RWPE2 (cell line): ENCODE data around the gene GLG1.

Source experiments
- ATAC-seq: fragments of 200-7000 bp; cut with Tn5 transposase; 3 replicates; pipeline ENCODE4 v1.9.1; 2021; ENCODE audit warnings: low read depth
- DNase-seq: peaks from one replicate; pipeline ENCODE4 v3.0.0-alpha.2; 2020; ENCODE audit warnings: low spot score
- H3K27ac ChIP-seq: fragments of 450-650 bp; 2 replicates; pipeline ENCODE4 v1.5.1; 2017; ENCODE audit warnings: mild to moderate bottlenecking; ENCODE audit not compliant: poor library complexity, severe bottlenecking
- H3K27me3 ChIP-seq: fragments of 250-450 bp; sonication (Bioruptor Pico); 2 replicates; pipeline ENCODE4 v1.5.1; 2021; ENCODE audit warnings: mild to moderate bottlenecking, moderate library complexity; ENCODE audit not compliant: insufficient read depth, poor library complexity, severe bottlenecking
- H3K36me3 ChIP-seq: fragments of 250-450 bp; sonication (Bioruptor Pico); 2 replicates; pipeline ENCODE4 v1.5.1; 2020; ENCODE audit warnings: low read depth, mild to moderate bottlenecking, moderate library complexity
- H3K4me1 ChIP-seq: fragments of 250-450 bp; sonication (Bioruptor Pico); 2 replicates; pipeline ENCODE4 v1.5.1; 2021; ENCODE audit warnings: mild to moderate bottlenecking, moderate library complexity; ENCODE audit not compliant: insufficient read depth, poor library complexity, severe bottlenecking
- H3K4me3 ChIP-seq: fragments of 250-450 bp; sonication (Bioruptor Pico); 2 replicates; pipeline ENCODE4 v1.5.1; 2021; ENCODE audit warnings: mild to moderate bottlenecking, moderate library complexity; ENCODE audit not compliant: severe bottlenecking
- H3K9me3 ChIP-seq: fragments of 250-450 bp; sonication (Bioruptor Pico); 2 replicates; pipeline ENCODE4 v1.5.1; 2021; ENCODE audit warnings: mild to moderate bottlenecking, moderate library complexity; ENCODE audit not compliant: severe bottlenecking
- TF ChIP-seq, protein P1 (sequence below): fragments of 450-650 bp; IDR thresholded peaks from one replicate; pipeline ENCODE4 v1.5.1; 2017; ENCODE audit warnings: mild to moderate bottlenecking, moderate library complexity; ENCODE audit not compliant: poor library complexity, severe bottlenecking

GLG1 gene

DNA sequence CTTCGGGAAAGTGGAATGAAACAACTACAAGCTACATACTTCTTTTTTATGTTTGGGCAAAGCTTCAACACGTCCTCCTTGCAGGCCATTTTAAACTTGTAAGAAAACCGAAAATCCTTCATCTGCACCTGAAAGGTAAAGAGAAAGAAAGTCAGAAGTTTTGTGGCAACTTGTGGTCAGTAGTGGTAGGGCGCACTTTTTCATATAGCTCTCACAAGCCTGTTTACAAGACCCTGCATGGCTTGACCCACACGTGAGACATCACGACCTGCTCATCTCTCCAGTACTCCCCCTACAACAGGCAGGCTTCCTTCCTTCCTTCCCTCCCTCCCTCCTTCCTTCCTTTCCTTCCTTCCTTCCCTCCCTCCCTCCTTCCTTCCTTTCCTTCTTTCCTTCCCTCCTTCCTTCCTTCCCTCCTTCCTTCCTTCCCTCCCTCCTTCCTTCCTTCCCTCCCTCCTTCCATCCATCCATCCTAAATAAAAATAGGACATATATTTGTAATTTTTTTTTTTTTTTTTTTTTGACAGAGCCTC, 136.9 kb downstream of the GLG1 start:
- ATAC-seq (no peak), DNase-seq (no peak)
- Histone ChIP-seq H3K36me3 (peaks cover 85% of the 10 kb centered on the region), H3K4me1 (no peaks in the 10 kb centered on the region), H3K9me3 (no peaks in the 10 kb centered on the region), H3K4me3 (no peak overlapping the region), H3K27me3 (no peaks in the 10 kb centered on the region), H3K27ac (no peak overlapping the region)
- TF ChIP-seq, protein P1, sequence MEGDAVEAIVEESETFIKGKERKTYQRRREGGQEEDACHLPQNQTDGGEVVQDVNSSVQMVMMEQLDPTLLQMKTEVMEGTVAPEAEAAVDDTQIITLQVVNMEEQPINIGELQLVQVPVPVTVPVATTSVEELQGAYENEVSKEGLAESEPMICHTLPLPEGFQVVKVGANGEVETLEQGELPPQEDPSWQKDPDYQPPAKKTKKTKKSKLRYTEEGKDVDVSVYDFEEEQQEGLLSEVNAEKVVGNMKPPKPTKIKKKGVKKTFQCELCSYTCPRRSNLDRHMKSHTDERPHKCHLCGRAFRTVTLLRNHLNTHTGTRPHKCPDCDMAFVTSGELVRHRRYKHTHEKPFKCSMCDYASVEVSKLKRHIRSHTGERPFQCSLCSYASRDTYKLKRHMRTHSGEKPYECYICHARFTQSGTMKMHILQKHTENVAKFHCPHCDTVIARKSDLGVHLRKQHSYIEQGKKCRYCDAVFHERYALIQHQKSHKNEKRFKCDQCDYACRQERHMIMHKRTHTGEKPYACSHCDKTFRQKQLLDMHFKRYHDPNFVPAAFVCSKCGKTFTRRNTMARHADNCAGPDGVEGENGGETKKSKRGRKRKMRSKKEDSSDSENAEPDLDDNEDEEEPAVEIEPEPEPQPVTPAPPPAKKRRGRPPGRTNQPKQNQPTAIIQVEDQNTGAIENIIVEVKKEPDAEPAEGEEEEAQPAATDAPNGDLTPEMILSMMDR: no peak

DNA sequence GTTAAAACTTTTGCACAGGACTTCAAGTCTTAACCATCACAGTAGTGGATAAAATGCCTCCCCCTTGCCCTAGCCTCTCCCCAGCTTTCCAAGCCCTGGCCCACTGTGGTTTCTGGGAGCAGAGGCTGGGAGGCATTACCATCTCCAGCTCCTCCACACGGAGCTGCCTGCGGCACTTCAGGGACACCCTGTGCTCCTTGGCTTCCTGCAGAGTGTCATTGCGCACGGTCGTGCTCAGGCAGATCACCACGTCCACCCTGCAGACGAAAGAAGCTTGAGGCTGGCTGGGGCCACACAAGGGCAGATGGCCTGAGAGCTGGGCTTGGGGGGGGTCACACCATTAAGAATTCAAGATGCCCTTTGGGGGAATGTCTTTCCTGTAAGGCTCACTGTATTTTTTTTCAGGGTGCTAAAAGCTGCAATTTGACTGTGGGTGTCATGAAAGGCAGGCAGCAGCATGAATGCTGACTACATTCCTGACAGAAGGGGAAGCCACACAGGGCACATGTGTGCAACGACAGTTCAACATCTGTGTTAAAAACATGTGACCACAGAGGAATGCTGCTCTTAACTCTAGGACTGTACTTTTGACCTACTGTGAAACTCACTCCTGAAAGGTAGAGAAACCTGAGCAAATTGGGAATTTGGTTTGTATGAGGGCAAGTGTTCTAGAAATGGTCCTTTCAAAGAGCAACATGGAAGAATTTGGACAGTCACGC, 137.9 kb downstream of the GLG1 start:
- DNase-seq (no peak), ATAC-seq (no peak)
- H3K27ac ChIP-seq: no peak overlapping the region
- H3K27me3 ChIP-seq: no peaks in the 10 kb centered on the region
- peaks cover 87% of the 10 kb centered on the region for H3K36me3 ChIP-seq
- H3K9me3 ChIP-seq: no peaks in the 10 kb centered on the region
- TF ChIP-seq, protein P1: no peak
- no peak overlapping the region for H3K4me3 ChIP-seq
- H3K4me1 ChIP-seq: no peaks in the 10 kb centered on the region

DNA sequence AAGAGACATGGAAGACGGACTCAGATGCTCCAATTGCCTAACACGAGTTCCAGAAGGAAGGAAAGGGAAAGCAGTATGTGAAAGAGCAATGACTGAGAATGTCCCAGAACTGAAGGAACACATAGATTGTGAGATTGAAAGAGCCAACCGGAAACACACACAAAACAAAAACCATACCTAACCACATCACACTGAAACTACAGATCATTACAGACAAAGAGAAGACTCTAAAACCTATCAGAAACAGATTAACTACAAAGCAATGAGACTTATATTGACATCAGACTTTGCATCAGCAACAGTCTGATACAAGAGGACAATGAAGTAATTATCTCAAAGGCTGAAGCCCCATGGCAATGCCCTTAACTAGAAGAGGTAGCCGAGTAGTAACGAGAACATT, 140.0 kb downstream of the GLG1 start:
- Histone ChIP-seq H3K4me3 (no peak overlapping the region), H3K4me1 (peaks cover 13% of the 10 kb centered on the region), H3K9me3 (no peaks in the 10 kb centered on the region), H3K27me3 (no peaks in the 10 kb centered on the region), H3K36me3 (peaks cover 87% of the 10 kb centered on the region), H3K27ac (no peak overlapping the region)
- TF ChIP-seq, protein P1: no peak
- ATAC-seq (no peak), DNase-seq (no peak)

DNA sequence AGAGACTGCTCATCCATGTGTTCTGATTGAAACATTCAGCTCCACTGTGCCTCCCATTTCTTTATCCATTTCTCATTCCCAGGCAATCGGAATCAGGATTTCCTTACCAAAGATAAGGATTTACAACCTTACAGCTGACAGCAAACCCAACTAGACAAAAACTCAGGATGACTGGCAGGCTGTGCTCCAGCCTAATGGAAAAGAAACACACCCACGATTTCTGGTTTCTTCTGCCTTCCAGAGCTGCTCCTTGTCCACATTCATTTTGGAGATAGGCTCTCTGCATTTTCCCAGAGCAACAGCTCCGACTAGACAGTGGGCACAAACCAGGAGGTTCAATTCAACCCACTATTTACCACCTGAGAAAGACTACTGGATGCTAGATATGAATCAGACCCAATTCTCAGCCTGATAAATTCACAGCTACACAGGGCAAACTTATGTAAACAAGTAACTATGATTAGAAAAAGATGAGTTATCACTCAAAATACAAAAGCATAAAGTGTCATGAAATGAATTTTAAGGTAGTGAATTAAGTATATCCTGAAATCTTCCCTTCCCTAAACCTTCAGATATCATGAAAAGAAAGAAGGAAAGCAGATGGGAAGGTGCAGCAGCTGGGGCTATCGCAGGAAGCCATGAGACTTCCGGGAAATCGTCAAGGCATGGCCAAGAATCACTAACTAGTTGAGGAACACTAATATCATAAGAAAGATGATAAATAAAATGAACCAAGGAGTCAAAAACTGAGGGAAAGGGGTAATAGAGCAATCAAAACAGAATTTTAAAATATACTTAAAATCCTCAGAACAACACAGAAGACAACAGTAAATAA, 140.8 kb downstream of the GLG1 start:
- peaks cover 84% of the 10 kb centered on the region for H3K36me3 ChIP-seq
- DNase-seq (no peak), ATAC-seq (no peak)

More for the DNA sequence above, 140.8 kb downstream of the GLG1 start:
- Histone ChIP-seq H3K27ac (no peak overlapping the region), H3K9me3 (no peaks in the 10 kb centered on the region), H3K4me1 (peaks cover 17% of the 10 kb centered on the region), H3K4me3 (no peak overlapping the region), H3K27me3 (no peaks in the 10 kb centered on the region)
- TF ChIP-seq, protein P1: no peak
